LNCAP (cell line): Measurements from ENCODE around the gene RHBDD1.

ENCODE experiments used
- CTCF ChIP-seq: fragments of 450-650 bp; IDR thresholded peaks from 2 replicates; pipeline ENCODE4 v1.5.1; 2017; ENCODE audit warnings: mild to moderate bottlenecking

Gene RHBDD1

GRCh38 chr2:226999661-227000060 is 163.8 kb downstream of the RHBDD1 start:
- TF ChIP-seq CTCF = no peak

GRCh38 chr2:227000123-227000522 is 164.3 kb downstream of the RHBDD1 start:
- no peak for TF ChIP-seq CTCF

GRCh38 chr2:227004482-227004881 is 168.6 kb downstream of the RHBDD1 start:
- no peak for TF ChIP-seq CTCF

GRCh38 chr2:227006189-227006897 is 170.5 kb downstream of the RHBDD1 start:
- TF ChIP-seq CTCF = no peak

- TF ChIP-seq CTCF = no peak
These were observed 171.3 kb downstream of the RHBDD1 start for GRCh38 chr2:227007148-227007547.

GRCh38 chr2:227007940-227008339 is 172.1 kb downstream of the RHBDD1 start:
- no peak for TF ChIP-seq CTCF

GRCh38 chr2:227010433-227010832 is 174.6 kb downstream of the RHBDD1 start:
- no peak for TF ChIP-seq CTCF

- TF ChIP-seq CTCF = no peak
These were observed 177.5 kb downstream of the RHBDD1 start for GRCh38 chr2:227013330-227013729.
